HepG2 (cell line): Measurements from ENCODE around the gene LDLRAD4. TPM values are rescaled to one million over a fixed set of nuclear protein-coding genes. Genes with fewer than 3 reads are reported as not detected.

Experiments
- HNF4G ChIP-seq, 2 experiments: sonication (generic) in 1 of 2; formaldehyde crosslinking in 1 of 2; IDR thresholded peaks; 2 replicates each; pipeline versions ENCODE4 v1.4.0 to v1.6.1; 2011 to 2020; ENCODE audit warnings: borderline replicate concordance in 2 of 2, low read depth in 2 of 2, mild to moderate bottlenecking in 2 of 2, low read length in 1 of 2, missing genetic modification reagents in 1 of 2, moderate library complexity in 1 of 2
- MATR3 ChIP-seq: sonication (generic); formaldehyde crosslinking; IDR thresholded peaks from 2 replicates; pipeline ENCODE4 v1.4.0; 2020; ENCODE audit warnings: missing genetic modification reagents
- ZNF160 ChIP-seq: sonication (generic); formaldehyde crosslinking; IDR thresholded peaks from 2 replicates; pipeline ENCODE4 v1.8.0; 2022; ENCODE audit warnings: mild to moderate bottlenecking, inconsistent platforms, missing genetic modification reagents
- ZNF280D ChIP-seq: sonication (generic); formaldehyde crosslinking; IDR thresholded peaks from 2 replicates; pipeline ENCODE4 v1.5.1; 2020; ENCODE audit warnings: mild to moderate bottlenecking, missing genetic modification reagents
- ZNF646 ChIP-seq: sonication (generic); formaldehyde crosslinking; IDR thresholded peaks from 2 replicates; pipeline ENCODE4 v1.9.0; 2021; ENCODE audit warnings: mild to moderate bottlenecking, missing genetic modification reagents
- ZNF670 ChIP-seq: sonication (generic); formaldehyde crosslinking; IDR thresholded peaks from 2 replicates; pipeline ENCODE4 v1.8.0; 2022; ENCODE audit warnings: mild to moderate bottlenecking, missing genetic modification reagents, borderline replicate concordance
- polyA plus RNA-seq, 8 experiments: library from polyadenylated mRNA; depleted of rRNA in 3 of 8; stranded (reverse) in 7 of 8; unstranded in 1 of 8; fragments of >200 nt; fragmentation: Illumina TruSeq in 4 of 8; extraction: Trizol in 4 of 8; gene quantifications; 2 replicates each; pipeline versions ENCODE4 v1.2.1 to v1.2.3, GENCODE V29; 2011 to 2016; ENCODE audit warnings: low read depth in 4 of 8, missing spikeins in 1 of 8, mixed read lengths in 1 of 8; ENCODE audit not compliant: insufficient read depth in 1 of 8
- total RNA-seq, 5 experiments: library from RNA; depleted of rRNA; stranded (reverse); fragments of >200 nt; fragmentation: Illumina TruSeq; extraction: Trizol; gene quantifications; 2 replicates each; pipeline ENCODE4 v1.2.3, GENCODE V29; 2016; ENCODE audit warnings: low read depth in 1 of 5
- TF ChIP-seq, protein P1 (sequence below): sonication (generic); formaldehyde crosslinking; IDR thresholded peaks from 2 replicates; pipeline ENCODE4 v1.5.0; 2020; ENCODE audit warnings: mild to moderate bottlenecking, missing genetic modification reagents, borderline replicate concordance
- TF ChIP-seq, protein P2 (sequence below): sonication (generic); formaldehyde crosslinking; IDR thresholded peaks from 2 replicates; pipeline ENCODE4 v1.4.0; 2020; ENCODE audit warnings: missing genetic modification reagents
- TF ChIP-seq, protein P3 (sequence below): IDR thresholded peaks from 2 replicates; pipeline ENCODE4 v1.6.1; 2016; ENCODE audit warnings: low read depth

The LDLRAD4 gene
- total and polyA plus RNA-seq, 2 of the 13 experiments (the other 11 are each of a cell fraction or from before 2014, with no cell fraction given): 13.6 to 20.9 TPM

DNA sequence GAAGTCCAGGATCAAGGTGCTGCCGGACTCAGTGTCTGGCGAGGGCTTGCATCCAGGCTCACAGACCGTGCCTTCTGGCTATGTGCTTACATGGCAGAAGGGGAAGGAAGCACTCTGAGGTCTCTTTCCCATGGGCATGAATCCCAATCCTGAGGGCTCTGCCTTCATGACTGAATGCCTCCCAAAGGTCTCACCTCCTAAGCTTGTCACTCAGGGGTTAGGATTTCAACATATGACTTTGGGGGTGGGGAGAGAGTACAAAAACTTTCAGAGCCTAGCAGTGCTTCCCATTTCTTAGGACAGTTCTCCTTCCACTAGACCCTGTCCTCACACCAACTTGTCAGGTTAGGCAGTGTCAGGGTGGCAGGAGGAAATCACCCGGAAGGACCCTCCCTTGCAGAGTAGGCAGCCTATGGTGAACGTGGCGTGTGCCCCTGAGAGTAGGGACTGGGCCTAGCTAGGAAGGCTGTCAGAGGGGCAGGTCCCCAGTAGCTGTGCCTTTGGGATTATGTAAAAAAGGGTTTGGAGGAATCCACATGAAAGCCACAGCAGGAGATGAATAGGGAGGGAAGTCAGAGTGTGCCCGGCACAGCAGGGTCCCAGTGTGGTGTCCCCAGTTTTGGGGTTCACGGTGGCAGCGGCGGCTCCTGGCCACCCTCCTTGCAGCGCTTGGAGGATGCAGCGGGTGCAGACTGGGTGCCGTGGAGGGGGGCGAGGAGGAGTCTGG is 233.3 kb downstream of the LDLRAD4 start (continued):
- TF ChIP-seq, protein P1, sequence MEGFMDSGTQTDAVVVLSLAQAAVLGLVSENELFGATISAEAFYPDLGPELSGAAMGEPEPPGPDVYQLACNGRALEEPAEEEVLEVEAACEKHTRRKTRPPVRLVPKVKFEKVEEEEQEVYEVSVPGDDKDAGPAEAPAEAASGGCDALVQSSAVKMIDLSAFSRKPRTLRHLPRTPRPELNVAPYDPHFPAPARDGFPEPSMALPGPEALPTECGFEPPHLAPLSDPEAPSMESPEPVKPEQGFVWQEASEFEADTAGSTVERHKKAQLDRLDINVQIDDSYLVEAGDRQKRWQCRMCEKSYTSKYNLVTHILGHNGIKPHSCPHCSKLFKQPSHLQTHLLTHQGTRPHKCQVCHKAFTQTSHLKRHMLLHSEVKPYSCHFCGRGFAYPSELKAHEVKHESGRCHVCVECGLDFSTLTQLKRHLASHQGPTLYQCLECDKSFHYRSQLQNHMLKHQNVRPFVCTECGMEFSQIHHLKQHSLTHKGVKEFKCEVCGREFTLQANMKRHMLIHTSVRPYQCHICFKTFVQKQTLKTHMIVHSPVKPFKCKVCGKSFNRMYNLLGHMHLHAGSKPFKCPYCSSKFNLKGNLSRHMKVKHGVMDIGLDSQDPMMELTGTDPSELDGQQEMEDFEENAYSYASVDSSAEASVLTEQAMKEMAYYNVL: no peak
- TF ChIP-seq MATR3 (CRISPR knock-in tag): no peak
- TF ChIP-seq, protein P2, sequence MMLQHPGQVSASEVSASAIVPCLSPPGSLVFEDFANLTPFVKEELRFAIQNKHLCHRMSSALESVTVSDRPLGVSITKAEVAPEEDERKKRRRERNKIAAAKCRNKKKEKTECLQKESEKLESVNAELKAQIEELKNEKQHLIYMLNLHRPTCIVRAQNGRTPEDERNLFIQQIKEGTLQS (CRISPR knock-in tag): no peak
- TF ChIP-seq, protein P3, sequence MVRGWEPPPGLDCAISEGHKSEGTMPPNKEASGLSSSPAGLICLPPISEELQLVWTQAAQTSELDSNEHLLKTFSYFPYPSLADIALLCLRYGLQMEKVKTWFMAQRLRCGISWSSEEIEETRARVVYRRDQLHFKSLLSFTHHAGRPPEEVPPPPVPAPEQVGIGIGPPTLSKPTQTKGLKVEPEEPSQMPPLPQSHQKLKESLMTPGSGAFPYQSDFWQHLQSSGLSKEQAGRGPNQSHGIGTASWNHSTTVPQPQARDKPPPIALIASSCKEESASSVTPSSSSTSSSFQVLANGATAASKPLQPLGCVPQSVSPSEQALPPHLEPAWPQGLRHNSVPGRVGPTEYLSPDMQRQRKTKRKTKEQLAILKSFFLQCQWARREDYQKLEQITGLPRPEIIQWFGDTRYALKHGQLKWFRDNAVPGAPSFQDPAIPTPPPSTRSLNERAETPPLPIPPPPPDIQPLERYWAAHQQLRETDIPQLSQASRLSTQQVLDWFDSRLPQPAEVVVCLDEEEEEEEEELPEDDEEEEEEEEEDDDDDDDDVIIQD (CRISPR knock-in tag): no peak
- TF ChIP-seq ZNF160 (CRISPR knock-in tag): no peak
- TF ChIP-seq ZNF280D: no peak
- TF ChIP-seq ZNF670 (CRISPR knock-in tag): no peak
- no peak for TF ChIP-seq ZNF646 (CRISPR knock-in tag)
- TF ChIP-seq HNF4G (IDR thresholded peaks at IDR 0.05; ENCODE audit: borderline replicate concordance, low read depth, low read length): no peak
- TF ChIP-seq HNF4G (CRISPR knock-in tag; IDR thresholded peaks at IDR 0.05; ENCODE audit: borderline replicate concordance, low read depth): no peak
- TF ChIP-seq, all 625 proteins: peak for 0
